Measurements from ENCODE around the gene KRTAP10-2.

DNA sequence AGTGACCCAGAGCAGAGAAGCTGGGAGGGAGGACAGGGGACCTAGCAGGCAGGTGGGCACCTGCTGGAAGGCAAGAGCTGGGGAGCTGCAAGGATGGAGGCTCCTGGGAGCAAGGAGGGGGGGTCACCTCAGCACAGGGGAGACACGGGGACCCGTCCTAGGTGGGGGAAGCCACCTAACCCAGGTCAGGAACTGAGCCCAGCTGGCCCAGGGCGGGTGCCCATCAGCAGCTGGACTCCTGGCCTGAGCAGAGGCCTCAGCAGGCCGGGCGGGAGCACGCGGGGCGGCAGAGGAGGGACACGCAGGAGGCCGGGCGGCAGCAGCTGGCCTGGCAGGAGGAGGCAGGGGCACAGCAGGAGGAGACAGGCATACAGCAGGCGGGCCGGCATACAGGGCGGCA, 12.3 kb downstream of the KRTAP10-2 start:
- TF ChIP-seq ELF1 (IDR thresholded peaks at IDR 0.05; ENCODE audit: borderline replicate concordance, low read depth), result no peak
- TF ChIP-seq, protein P1, sequence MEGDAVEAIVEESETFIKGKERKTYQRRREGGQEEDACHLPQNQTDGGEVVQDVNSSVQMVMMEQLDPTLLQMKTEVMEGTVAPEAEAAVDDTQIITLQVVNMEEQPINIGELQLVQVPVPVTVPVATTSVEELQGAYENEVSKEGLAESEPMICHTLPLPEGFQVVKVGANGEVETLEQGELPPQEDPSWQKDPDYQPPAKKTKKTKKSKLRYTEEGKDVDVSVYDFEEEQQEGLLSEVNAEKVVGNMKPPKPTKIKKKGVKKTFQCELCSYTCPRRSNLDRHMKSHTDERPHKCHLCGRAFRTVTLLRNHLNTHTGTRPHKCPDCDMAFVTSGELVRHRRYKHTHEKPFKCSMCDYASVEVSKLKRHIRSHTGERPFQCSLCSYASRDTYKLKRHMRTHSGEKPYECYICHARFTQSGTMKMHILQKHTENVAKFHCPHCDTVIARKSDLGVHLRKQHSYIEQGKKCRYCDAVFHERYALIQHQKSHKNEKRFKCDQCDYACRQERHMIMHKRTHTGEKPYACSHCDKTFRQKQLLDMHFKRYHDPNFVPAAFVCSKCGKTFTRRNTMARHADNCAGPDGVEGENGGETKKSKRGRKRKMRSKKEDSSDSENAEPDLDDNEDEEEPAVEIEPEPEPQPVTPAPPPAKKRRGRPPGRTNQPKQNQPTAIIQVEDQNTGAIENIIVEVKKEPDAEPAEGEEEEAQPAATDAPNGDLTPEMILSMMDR (IDR thresholded peaks at IDR 0.05 in 2 of 3, conservative IDR thresholded peaks at IDR 0.05 in 1 of 3; ENCODE audit: borderline replicate concordance in 1 of 3, insufficient read depth in 1 of 3, low read depth in 2 of 3, low read length in 2 of 3), result no peak
- no peak for TF ChIP-seq JUND (IDR thresholded peaks at IDR 0.05)
- TF ChIP-seq EZH2 (IDR thresholded peaks at IDR 0.05), result no peak
- TF ChIP-seq, protein P2, sequence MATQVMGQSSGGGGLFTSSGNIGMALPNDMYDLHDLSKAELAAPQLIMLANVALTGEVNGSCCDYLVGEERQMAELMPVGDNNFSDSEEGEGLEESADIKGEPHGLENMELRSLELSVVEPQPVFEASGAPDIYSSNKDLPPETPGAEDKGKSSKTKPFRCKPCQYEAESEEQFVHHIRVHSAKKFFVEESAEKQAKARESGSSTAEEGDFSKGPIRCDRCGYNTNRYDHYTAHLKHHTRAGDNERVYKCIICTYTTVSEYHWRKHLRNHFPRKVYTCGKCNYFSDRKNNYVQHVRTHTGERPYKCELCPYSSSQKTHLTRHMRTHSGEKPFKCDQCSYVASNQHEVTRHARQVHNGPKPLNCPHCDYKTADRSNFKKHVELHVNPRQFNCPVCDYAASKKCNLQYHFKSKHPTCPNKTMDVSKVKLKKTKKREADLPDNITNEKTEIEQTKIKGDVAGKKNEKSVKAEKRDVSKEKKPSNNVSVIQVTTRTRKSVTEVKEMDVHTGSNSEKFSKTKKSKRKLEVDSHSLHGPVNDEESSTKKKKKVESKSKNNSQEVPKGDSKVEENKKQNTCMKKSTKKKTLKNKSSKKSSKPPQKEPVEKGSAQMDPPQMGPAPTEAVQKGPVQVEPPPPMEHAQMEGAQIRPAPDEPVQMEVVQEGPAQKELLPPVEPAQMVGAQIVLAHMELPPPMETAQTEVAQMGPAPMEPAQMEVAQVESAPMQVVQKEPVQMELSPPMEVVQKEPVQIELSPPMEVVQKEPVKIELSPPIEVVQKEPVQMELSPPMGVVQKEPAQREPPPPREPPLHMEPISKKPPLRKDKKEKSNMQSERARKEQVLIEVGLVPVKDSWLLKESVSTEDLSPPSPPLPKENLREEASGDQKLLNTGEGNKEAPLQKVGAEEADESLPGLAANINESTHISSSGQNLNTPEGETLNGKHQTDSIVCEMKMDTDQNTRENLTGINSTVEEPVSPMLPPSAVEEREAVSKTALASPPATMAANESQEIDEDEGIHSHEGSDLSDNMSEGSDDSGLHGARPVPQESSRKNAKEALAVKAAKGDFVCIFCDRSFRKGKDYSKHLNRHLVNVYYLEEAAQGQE (IDR thresholded peaks at IDR 0.05; ENCODE audit: low read depth), result no peak
- no peak for TF ChIP-seq POLR2AphosphoS5 (IDR thresholded peaks at IDR 0.05; ENCODE audit: low read depth, low read length)

Data from HCT116 (cell line).